H1 (cell line): ENCODE results near the gene ARL10. TPM values are rescaled to one million over a fixed set of nuclear protein-coding genes. Genes with fewer than 3 reads are reported as not detected.

Experiments
- CBX8 ChIP-seq: fragments of 300-800, 300-1000 bp; sonication (generic); IDR thresholded peaks from 2 replicates; pipeline ENCODE4 v1.7.1; 2016; ENCODE audit warnings: low read depth, low read length, borderline replicate concordance
- CHD2 ChIP-seq: IDR thresholded peaks from 2 replicates; pipeline ENCODE4 v1.6.1; 2012; ENCODE audit warnings: low read length, improper control_type of control experiment
- E2F6 ChIP-seq: IDR thresholded peaks from 2 replicates; pipeline ENCODE4 v1.6.1; 2012; ENCODE audit warnings: inconsistent platforms
- HDAC2 ChIP-seq, 2 experiments: fragments of 300-600 bp in 1 of 2; sonication (generic) in 1 of 2; IDR thresholded peaks; 2 replicates each; pipeline ENCODE4 v1.6.1; 2011 to 2012; ENCODE audit warnings: low read depth in 2 of 2, low read length in 2 of 2, mild to moderate bottlenecking in 2 of 2, moderate library complexity in 2 of 2, borderline replicate concordance in 1 of 2, inconsistent platforms in 1 of 2
- KDM4A ChIP-seq: IDR thresholded peaks from one replicate; pipeline ENCODE4 v1.7.1; 2012; ENCODE audit warnings: low read depth, mild to moderate bottlenecking, moderate library complexity, low read length, inconsistent platforms; ENCODE audit not compliant: severe bottlenecking
- NRF1 ChIP-seq: IDR thresholded peaks from 2 replicates; pipeline ENCODE4 v1.6.1; 2011; ENCODE audit warnings: mild to moderate bottlenecking, low read depth, low read length, improper control_type of control experiment
- SIRT6 ChIP-seq: IDR thresholded peaks from one replicate; pipeline ENCODE4 v1.7.1; 2012; ENCODE audit warnings: low read length, inconsistent platforms
- TAF7 ChIP-seq: optimal IDR thresholded peaks from 2 replicates; pipeline ENCODE3; 2011; ENCODE audit warnings: low read depth, mild to moderate bottlenecking, inconsistent platforms, low read length, moderate library complexity, borderline replicate concordance
- YY1 ChIP-seq: IDR thresholded peaks from 2 replicates; pipeline ENCODE4 v1.6.1; 2011; ENCODE audit warnings: low read depth, mild to moderate bottlenecking, low read length
- polyA plus RNA-seq, 7 experiments: library from polyadenylated mRNA; depleted of rRNA in 3 of 7; stranded (reverse) in 5 of 7; unstranded in 2 of 7; fragments of >200 nt in 5 of 7; fragments of 200-250 nt in 2 of 7; gene quantifications; 1 replicate in 5 of 7; 2 replicates in 1 of 7; 4 replicates in 1 of 7; pipeline versions ENCODE4 v1.2.1 to v1.2.3, GENCODE V29; 2011 to 2013; ENCODE audit warnings: missing spikeins in 2 of 7, mixed read lengths in 2 of 7
- total RNA-seq: library from RNA; stranded (reverse); fragmentation: NEBNext Ultra II Directional; extraction: Animal tissue kit (Norgen Biotek cat#: 25700); gene quantifications from 2 replicates; pipeline ENCODE4 v1.2.1, GENCODE V29; 2021

ARL10 gene
- total and polyA plus RNA-seq, 2 of the 8 experiments (the other 6 are each of a cell fraction or from before 2014, with no cell fraction given) = 3.1 to 7.4 TPM

DNA sequence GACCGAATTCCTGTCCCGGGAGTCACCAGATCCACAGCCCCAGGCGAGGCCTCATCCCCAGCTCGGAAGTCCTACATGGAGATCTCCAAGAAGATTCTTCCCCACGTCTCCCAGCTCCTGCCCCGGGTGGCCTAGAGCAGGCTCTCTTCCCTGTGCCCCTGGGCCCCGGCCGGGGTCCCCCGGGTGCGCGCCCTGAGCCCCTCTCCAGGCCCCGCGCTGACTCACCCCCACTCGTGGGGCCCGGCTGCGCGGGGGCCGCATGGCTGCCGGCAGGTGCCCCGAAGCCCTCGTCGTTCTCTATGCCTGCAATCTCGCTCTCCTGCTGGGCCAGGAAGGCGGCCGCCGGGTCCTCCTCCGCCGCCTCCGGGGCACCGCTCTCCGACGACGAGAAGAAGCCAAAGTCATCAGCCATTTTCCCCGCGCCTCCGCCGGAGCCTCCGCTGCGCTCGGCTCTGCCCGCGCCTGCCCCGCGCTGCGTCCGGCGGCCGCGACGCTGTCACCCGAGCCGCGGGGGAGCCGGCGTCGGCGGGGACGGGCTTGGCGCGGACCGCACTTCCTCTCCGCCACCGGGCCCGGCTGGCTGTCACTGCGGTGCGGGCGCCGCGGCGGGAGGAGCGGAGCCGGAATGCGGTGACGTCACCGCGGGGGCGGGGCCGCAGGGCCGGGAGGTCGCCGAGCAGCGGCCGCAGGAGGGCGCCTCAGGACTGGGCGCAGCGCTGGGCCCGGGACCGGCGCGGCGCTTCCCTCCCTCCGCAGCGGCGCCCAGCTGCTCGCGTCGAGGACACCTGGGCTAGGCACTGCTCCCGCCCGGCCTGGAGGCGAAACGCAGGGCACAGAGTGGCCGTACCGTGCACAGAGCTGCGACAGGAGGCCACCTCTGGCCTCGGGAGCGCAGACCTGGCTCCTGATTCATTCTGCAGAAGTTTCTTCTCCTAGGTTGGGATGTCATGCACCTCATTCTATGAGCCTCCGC lies 51.0 kb downstream of the ARL10 start, which contains the start of gene CLTB (continued):
- TF ChIP-seq HDAC2 (IDR thresholded peaks at IDR 0.05; ENCODE audit: borderline replicate concordance in 1 of 2, low read depth in 2 of 2, low read length in 2 of 2) = 0 out of 4 replicates have a peak, but pooled peaks of 1 of the 2 experiments have one; percentile 3
- TF ChIP-seq E2F6 = peak; percentile 88
- no peak; the same call in 1 of the 2 replicates for TF ChIP-seq YY1
- TF ChIP-seq CHD2 = 0 out of 2 replicates have a peak, but pooled peaks have one; percentile 25
- TF ChIP-seq KDM4A = peak; percentile 58
- TF ChIP-seq SIRT6 = no peak
- no peak for TF ChIP-seq CBX8
- TF ChIP-seq NRF1 = no peak
- no peak for TF ChIP-seq TAF7
